Ovary (tissue), 3 donors: ENCODE measurements around the gene PERP.

ENCODE experiments used
- EP300 ChIP-seq: sonication (generic); formaldehyde crosslinking; IDR thresholded peaks from one replicate; pipeline ENCODE4 v1.6.1; 2017; ENCODE audit warnings: antibody characterized with exemption
- POLR2A ChIP-seq: fragments of 450-650 bp; IDR thresholded peaks from one replicate; pipeline ENCODE4 v1.6.1; 2017; ENCODE audit warnings: antibody characterized with exemption, mild to moderate bottlenecking, moderate library complexity
- TF ChIP-seq, protein P1 (sequence below), 3 donors: fragments of 450-650 bp in 2 of 3; fragments of 200-600 bp in 1 of 3; IDR thresholded peaks; one replicate each; pipeline versions ENCODE4 v1.5.1 to v1.8.0; 2016 to 2022; ENCODE audit warnings: antibody characterized with exemption in 3 of 3, mild to moderate bottlenecking in 1 of 3
- donor health status: DM: no; HTN: no; CAD: no.

DNA sequence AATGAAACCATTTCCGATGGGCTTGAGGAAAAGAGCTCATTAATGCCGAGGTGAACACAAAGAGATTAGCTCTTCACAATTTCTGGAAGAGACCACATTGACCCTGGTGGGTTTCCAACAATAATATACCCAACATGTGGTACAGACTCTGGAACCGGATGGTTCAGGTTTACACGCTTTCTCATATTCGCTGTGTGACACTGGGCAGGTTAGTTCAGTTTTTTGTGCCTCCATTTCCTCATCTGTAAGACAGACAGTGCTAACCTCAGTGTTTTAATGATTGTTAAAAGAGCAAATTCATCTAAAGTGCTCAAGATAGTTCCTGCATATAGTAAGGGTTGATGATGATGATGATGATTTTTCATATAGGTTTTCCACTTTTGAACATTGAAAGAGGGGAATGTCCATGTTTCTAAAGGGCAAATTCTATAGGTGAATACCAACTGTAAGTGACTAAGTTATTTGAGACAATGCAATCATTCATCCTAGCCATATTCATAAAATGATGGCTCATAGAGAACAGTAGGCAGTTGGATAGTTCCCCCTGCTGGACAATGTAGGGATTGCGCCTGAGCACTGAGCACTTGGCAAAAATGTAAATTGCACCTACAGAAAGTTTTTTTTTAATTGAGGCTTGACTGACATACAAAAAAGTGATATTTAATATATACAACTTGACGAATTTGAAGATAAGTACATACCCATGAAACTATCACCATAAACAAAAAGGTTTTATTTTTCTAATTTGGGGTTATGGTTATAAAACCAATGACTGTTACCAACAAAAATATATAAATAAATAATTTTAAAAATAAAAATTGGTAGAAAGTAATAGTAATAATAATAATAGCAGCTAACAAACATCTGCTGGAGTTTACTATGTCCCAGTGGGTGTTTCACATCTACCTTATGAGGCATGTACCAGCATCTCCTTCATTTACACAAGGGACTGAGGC, 2.1 kb upstream of the PERP start:
- TF ChIP-seq, protein P1, sequence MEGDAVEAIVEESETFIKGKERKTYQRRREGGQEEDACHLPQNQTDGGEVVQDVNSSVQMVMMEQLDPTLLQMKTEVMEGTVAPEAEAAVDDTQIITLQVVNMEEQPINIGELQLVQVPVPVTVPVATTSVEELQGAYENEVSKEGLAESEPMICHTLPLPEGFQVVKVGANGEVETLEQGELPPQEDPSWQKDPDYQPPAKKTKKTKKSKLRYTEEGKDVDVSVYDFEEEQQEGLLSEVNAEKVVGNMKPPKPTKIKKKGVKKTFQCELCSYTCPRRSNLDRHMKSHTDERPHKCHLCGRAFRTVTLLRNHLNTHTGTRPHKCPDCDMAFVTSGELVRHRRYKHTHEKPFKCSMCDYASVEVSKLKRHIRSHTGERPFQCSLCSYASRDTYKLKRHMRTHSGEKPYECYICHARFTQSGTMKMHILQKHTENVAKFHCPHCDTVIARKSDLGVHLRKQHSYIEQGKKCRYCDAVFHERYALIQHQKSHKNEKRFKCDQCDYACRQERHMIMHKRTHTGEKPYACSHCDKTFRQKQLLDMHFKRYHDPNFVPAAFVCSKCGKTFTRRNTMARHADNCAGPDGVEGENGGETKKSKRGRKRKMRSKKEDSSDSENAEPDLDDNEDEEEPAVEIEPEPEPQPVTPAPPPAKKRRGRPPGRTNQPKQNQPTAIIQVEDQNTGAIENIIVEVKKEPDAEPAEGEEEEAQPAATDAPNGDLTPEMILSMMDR (IDR thresholded peaks at IDR 0.05): peak; percentile 57 to 80 (median 60)
- TF ChIP-seq POLR2A (no peak), EP300 (no peak)
